Measurements from ENCODE around the gene DDX31.

- no peak for TF ChIP-seq SIN3A (IDR thresholded peaks at IDR 0.05; ENCODE audit: borderline replicate concordance, insufficient read depth, low read length)
- TF ChIP-seq POLR2AphosphoS5 (IDR thresholded peaks at IDR 0.05; ENCODE audit: low read depth, low read length): no peak
- TF ChIP-seq TAF1 (IDR thresholded peaks at IDR 0.05; ENCODE audit: borderline replicate concordance, insufficient read depth, low read length): no peak
- TF ChIP-seq REST (IDR thresholded peaks at IDR 0.05; ENCODE audit: insufficient read depth in 1 of 2, low read depth in 2 of 2, low read length in 2 of 2): no peak
Observed at GRCh38 chr9:132697230-132697629, 27.4 kb upstream of the DDX31 start.
